Sigmoid colon (tissue), 7 donors: ENCODE results near the gene SPOP. TPM values are rescaled to one million over a fixed set of nuclear protein-coding genes. Genes with fewer than 3 reads are reported as not detected.
A peak's percentile ranks its signal among the peaks of the same experiment; 100 is the strongest.
"Not testable (repeated sequence)": the region's sequence is repeated elsewhere in the genome, so short reads cannot be mapped to it uniquely, and the experiment has no call there.

Experiments used
- DNase-seq: peaks from one replicate; pipeline ENCODE4 v3.0.0-alpha.2; 2019
- H3K27ac ChIP-seq, 4 donors: fragments of 200-600 bp; sonication (generic); one replicate each; pipeline ENCODE4 v1.5.1; 2016 to 2019; ENCODE audit warnings: mild to moderate bottlenecking in 1 of 4
- H3K27me3 ChIP-seq, 3 donors: fragments of 200-600 bp; sonication (generic); one replicate each; pipeline ENCODE4 v1.5.1; 2019; ENCODE audit warnings: mild to moderate bottlenecking in 1 of 3
- H3K36me3 ChIP-seq, 4 donors: fragments of 200-600 bp; sonication (generic); one replicate each; pipeline ENCODE4 v1.5.1; 2016 to 2019
- H3K4me1 ChIP-seq, 4 donors: fragments of 200-600 bp; sonication (generic); one replicate each; pipeline ENCODE4 v1.5.1; 2017 to 2019
- H3K4me3 ChIP-seq, 4 donors: fragments of 200-600 bp; sonication (generic); one replicate each; pipeline ENCODE4 v1.5.1; 2017 to 2019; ENCODE audit warnings: mild to moderate bottlenecking in 2 of 4, moderate library complexity in 1 of 4
- H3K9me3 ChIP-seq, 4 donors: fragments of 200-600 bp in 3 of 4; sonication (generic) in 3 of 4; one replicate each; pipeline versions ENCODE4 v1.5.1 to v1.6.1; 2013 to 2019
- EP300 ChIP-seq, 4 donors: sonication (generic); formaldehyde crosslinking; IDR thresholded peaks; one replicate each; pipeline ENCODE4 v1.6.1; 2017; ENCODE audit warnings: antibody characterized with exemption in 4 of 4
- POLR2A ChIP-seq, 2 donors: fragments of 450-650 bp; IDR thresholded peaks; one replicate each; pipeline ENCODE4 v1.6.1; 2016; ENCODE audit warnings: antibody characterized with exemption in 2 of 2, mild to moderate bottlenecking in 2 of 2, moderate library complexity in 2 of 2
- POLR2AphosphoS5 ChIP-seq, 4 donors: sonication (generic); formaldehyde crosslinking; IDR thresholded peaks; one replicate each; pipeline ENCODE4 v1.6.1; 2017; ENCODE audit warnings: antibody characterized with exemption in 4 of 4
- WGBS, 2 donors: extraction: QIAGEN DNeasy Blood & Tissue Kit; methylation state at CpG; one replicate each; pipeline ENCODE4 v1.1.7; 2013; 5-methylcytosine and 5-hydroxymethylcytosine counted together
- intact Hi-C: fragments of 100-400 bp; cut with DNase I; formaldehyde crosslinking; loops from one replicate; pipeline ENCODE4 v1.15.1; 2023
- polyA plus RNA-seq, 3 donors: library from polyadenylated mRNA; stranded (reverse); fragments of 200-250 nt; gene quantifications; one replicate each; pipeline ENCODE4 v1.2.3, GENCODE V29; 2013
- total RNA-seq, 4 donors: library from RNA; depleted of rRNA; stranded (reverse); fragments of >200 nt; gene quantifications; one replicate each; pipeline ENCODE4 v1.1.0, GENCODE V29; 2016
- TF ChIP-seq, protein P1 (sequence below), 4 experiments: fragments of 450-650 bp in 3 of 4; fragments of 200-600 bp in 1 of 4; IDR thresholded peaks; one replicate each; pipeline ENCODE4 v1.5.1; 2016 to 2019; ENCODE audit warnings: antibody characterized with exemption in 4 of 4, mild to moderate bottlenecking in 3 of 4, moderate library complexity in 2 of 4
- donor health status: healthy with polysubstance abuse.
- donor health status: Bipolar disorder and iron deficiency.
- donor health status: healthy.

The SPOP gene
- total and polyA plus RNA-seq, 7 donors, result 33.0 to 332 (median 226) TPM

DNA sequence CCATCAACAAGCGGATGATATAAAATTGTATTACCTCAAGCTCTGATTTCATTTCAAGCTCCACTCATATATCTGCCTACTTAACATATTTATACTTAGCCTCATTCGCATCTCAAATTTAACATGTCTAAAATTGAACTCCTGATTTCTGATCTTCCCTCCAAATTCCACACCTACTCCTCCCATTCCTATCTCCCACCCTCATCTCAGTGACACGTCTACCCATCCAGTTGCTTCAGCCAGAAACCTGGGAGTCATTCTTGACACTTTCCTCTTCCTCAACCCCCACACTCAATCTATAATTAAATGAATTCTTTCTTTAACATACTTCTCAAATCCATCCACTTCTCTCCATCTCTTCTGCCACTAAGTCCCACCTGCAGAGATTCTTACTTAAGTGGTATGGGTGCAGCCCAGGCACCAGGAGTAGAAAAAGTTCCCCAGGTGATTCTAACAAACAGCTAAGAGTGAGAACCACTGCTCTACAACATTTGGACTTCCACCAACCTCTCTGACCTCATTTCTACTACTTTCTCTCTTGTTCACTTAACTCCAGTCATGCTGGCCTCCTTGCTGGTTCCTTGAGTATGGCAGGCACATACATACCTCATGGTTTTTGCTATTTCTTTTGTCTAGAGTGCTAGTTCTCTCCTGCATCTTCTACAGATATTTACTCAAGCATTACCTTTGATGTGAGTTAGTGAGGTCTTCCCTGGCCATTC is 18.1 kb downstream of the SPOP start:
- Histone ChIP-seq H3K27ac (peak overlapping the region in 2 of 4 donors; percentile 7 to 13), H3K36me3 (no peaks in the 10 kb centered on the region), H3K4me3 (no peak overlapping the region), H3K27me3 (no peaks in the 10 kb centered on the region), H3K4me1 (peaks cover 0 to 74% (median 57%) of the 10 kb centered on the region in 4 donors), H3K9me3 (no peaks in the 10 kb centered on the region)
- WGBS, 2 donors, result 96% methylated on average over 3 of the region's 3 CpGs
- TF ChIP-seq POLR2A (IDR thresholded peaks at IDR 0.05), result no peak
- TF ChIP-seq, protein P1, sequence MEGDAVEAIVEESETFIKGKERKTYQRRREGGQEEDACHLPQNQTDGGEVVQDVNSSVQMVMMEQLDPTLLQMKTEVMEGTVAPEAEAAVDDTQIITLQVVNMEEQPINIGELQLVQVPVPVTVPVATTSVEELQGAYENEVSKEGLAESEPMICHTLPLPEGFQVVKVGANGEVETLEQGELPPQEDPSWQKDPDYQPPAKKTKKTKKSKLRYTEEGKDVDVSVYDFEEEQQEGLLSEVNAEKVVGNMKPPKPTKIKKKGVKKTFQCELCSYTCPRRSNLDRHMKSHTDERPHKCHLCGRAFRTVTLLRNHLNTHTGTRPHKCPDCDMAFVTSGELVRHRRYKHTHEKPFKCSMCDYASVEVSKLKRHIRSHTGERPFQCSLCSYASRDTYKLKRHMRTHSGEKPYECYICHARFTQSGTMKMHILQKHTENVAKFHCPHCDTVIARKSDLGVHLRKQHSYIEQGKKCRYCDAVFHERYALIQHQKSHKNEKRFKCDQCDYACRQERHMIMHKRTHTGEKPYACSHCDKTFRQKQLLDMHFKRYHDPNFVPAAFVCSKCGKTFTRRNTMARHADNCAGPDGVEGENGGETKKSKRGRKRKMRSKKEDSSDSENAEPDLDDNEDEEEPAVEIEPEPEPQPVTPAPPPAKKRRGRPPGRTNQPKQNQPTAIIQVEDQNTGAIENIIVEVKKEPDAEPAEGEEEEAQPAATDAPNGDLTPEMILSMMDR (IDR thresholded peaks at IDR 0.05), result no peak
- TF ChIP-seq EP300 (IDR thresholded peaks at IDR 0.05), result no peak
- no peak for TF ChIP-seq POLR2AphosphoS5 (IDR thresholded peaks at IDR 0.05)
- DNase-seq, result no peak
- intact Hi-C loops, result no loop called here

DNA sequence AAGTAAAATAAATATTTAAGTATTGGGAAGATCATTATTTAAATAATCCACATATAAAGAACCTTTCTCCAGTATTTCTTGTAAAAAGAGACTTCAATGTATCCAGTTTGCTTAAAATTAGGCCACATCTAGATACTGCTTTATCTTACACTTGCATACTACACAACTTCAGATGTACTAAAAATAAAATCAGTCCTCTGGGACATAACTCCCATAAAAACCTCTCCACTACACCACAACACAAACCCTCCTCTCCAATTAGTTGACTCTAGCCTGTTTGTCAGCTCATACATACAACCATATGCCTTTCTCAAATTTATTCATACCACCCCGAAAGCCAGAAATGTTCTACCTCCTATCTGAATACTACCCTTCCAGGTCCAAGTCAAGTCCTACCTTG is 21.6 kb downstream of the SPOP start:
- WGBS, 2 donors, result 96% methylated on average over 1 of the region's 1 CpG
- peaks cover 0 to 76% (median 61%) of the 10 kb centered on the region in 4 donors for H3K4me1 ChIP-seq
- H3K27ac ChIP-seq, result peak overlapping the region in 3 of 4 donors; percentile 53 to 89 (median 64)
- no peak for DNase-seq
- intact Hi-C loops, result no loop called here
- H3K36me3 ChIP-seq, result no peaks in the 10 kb centered on the region
- H3K9me3 ChIP-seq, result no peaks in the 10 kb centered on the region
- TF ChIP-seq, protein P1 (IDR thresholded peaks at IDR 0.05), result no peak
- no peak for TF ChIP-seq EP300 (IDR thresholded peaks at IDR 0.05)
- no peak for TF ChIP-seq POLR2AphosphoS5 (IDR thresholded peaks at IDR 0.05)
- TF ChIP-seq POLR2A (IDR thresholded peaks at IDR 0.05), result no peak
- H3K27me3 ChIP-seq, result no peaks in the 10 kb centered on the region
- no peak overlapping the region for H3K4me3 ChIP-seq

GRCh38 chr17:49647256-49647585 is 30.7 kb downstream of the SPOP start:
- Histone ChIP-seq H3K36me3 (no peaks in the 10 kb centered on the region), H3K27me3 (no peaks in the 10 kb centered on the region), H3K9me3 (no peaks in the 10 kb centered on the region), H3K27ac (peak overlapping the region; percentile 85 to 93 (median 90)), H3K4me1 (peaks cover 0 to 51% (median 38%) of the 10 kb centered on the region in 4 donors), H3K4me3 (peak overlapping the region in 3 of 4 donors; percentile 45 to 53 (median 50))
- WGBS, 2 donors, result 94% methylated on average over 8 of the region's 8 CpGs
- no peak for TF ChIP-seq POLR2AphosphoS5 (IDR thresholded peaks at IDR 0.05)
- TF ChIP-seq, protein P1 (IDR thresholded peaks at IDR 0.05), result no peak
- TF ChIP-seq EP300 (IDR thresholded peaks at IDR 0.05), result no peak
- no peak for TF ChIP-seq POLR2A (IDR thresholded peaks at IDR 0.05)
- DNase-seq, result no peak
- intact Hi-C loops, result loop anchor here (2.0 kb wide), 2 partner anchors 30 to 44 kb away; no protein-coding TSS in a partner anchor

DNA sequence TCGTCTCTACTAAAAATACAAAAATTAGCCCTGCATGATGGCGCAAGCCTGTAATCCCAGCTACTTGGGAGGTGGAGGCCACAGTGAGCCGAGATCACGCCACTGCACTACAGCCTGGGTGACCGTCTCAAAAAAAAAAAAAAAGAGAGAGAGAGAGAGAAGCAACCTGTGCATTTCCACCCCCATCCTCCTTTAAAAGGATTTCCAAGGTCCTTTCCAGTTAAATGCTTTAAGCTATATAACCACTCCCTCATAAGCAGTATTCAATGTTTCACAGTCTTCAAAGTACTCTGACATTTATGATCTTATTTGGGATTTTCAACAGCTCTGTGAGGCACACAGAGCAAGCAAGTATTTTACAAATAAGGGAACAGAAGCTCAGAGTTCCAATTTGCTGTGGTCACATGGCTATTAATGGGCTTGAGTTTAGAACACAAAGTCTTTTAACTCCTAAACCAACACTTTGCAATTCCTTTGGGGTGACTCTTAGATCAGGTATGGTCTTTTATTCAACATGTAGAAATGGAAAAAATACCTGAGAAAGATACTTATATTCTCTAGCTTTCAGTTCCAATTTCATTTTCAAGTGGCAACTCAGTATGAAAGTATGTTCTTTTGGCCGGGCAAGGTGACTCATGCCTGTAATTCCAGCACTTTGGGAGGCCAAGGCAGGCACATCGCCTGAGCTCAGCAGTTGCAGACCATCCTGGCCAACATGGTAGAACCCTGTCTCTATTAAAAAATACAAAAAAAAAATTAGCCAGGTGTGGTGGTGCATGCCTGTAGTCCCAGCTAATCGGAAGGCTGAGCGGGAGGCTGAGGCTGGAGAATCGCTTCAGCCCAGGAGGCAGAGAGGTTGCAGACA is 31.3 kb downstream of the SPOP start:
- peak; percentile 77 for DNase-seq
- intact Hi-C loops, result loop anchor here (2.0 kb wide), 2 partner anchors 30 to 44 kb away; no protein-coding TSS in a partner anchor
- H3K36me3 ChIP-seq, result no peaks in the 10 kb centered on the region
- WGBS, 2 donors, result 76 to 83% methylated on average over 10 of the region's 10 CpGs
- H3K27ac ChIP-seq, result peak overlapping the region; percentile 85 to 93 (median 90)
- peaks cover 0 to 51% (median 38%) of the 10 kb centered on the region in 4 donors for H3K4me1 ChIP-seq
- H3K4me3 ChIP-seq, result peak overlapping the region; percentile 24 to 53 (median 48)
- no peaks in the 10 kb centered on the region for H3K9me3 ChIP-seq
- TF ChIP-seq POLR2AphosphoS5 (IDR thresholded peaks at IDR 0.05) (peak; percentile 81 to 91 (median 88)), POLR2A (IDR thresholded peaks at IDR 0.05) (peak; percentile 68 to 70), EP300 (IDR thresholded peaks at IDR 0.05) (peak; percentile 40 to 97 (median 88))
- TF ChIP-seq, protein P1 (IDR thresholded peaks at IDR 0.05), result no peak
- H3K27me3 ChIP-seq, result no peaks in the 10 kb centered on the region

DNA sequence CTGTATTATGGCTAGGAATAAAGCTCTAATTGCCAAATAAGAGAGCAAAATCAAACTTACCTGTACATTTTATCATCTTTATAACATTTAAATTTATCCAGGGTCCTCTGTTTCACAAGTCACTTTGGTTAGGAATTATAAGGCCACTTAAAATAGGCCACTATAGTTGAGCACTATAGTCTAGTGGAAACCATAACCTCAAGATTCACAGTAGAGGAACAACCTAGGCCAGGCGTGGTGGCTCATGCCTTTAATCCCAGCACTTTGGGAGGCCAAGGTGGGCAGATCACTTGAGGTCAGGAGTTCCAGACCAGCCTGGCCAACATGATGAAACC is 31.9 kb downstream of the SPOP start:
- not testable (repeated sequence) for DNase-seq, H3K36me3 ChIP-seq, H3K9me3 ChIP-seq, H3K27me3 ChIP-seq
- peaks cover 0 to 51% (median 39%) of the 10 kb centered on the region in 4 donors for H3K4me1 ChIP-seq
- peak overlapping the region; percentile 24 to 53 (median 48) for H3K4me3 ChIP-seq
- H3K27ac ChIP-seq, result peak overlapping the region; percentile 85 to 93 (median 90)
- intact Hi-C loops, result loop anchor here (2.0 kb wide), 2 partner anchors 31 to 45 kb away; no protein-coding TSS in a partner anchor
- WGBS, 2 donors, result 87 to 95% methylated on average over 1 of the region's 1 CpG
